ENCODE measurements around the gene CDSN.

- TF ChIP-seq CTCF (IDR thresholded peaks at IDR 0.05; ENCODE audit: low read depth, low read length) (no peak), EZH2phosphoT487 (IDR thresholded peaks at IDR 0.05; ENCODE audit: low read depth) (no peak)
Observed at GRCh38 chr6:31065556-31065955, 54.7 kb downstream of the CDSN start.

All from OCI-LY3 (cell line).